Right lung (tissue), 5 donors: Measurements from ENCODE around the gene ACACB. TPM values are rescaled to one million over a fixed set of nuclear protein-coding genes. Genes with fewer than 3 reads are reported as not detected.

ENCODE experiments used
- DNase-seq, 2 donors: peaks; one replicate each; pipeline ENCODE4 v3.0.0-alpha.2; 2013
- polyA plus RNA-seq, 5 donors: library from polyadenylated mRNA; unstranded; fragments of 120-200 nt; gene quantifications; one replicate each; pipeline versions ENCODE4 v1.2.1 to v1.2.3, GENCODE V29; 2013; ENCODE audit warnings: inconsistent platforms in 1 of 5, low replicate concordance in 1 of 5; ENCODE audit not compliant: insufficient read length in 5 of 5, insufficient read depth in 1 of 5

The ACACB gene
- polyA plus RNA-seq, 5 donors, result 9.9 to 15.2 (median 13.7) TPM

GRCh38 chr12:109301643-109302168 is 185.3 kb downstream of the ACACB start:
- no peak for DNase-seq

DNA sequence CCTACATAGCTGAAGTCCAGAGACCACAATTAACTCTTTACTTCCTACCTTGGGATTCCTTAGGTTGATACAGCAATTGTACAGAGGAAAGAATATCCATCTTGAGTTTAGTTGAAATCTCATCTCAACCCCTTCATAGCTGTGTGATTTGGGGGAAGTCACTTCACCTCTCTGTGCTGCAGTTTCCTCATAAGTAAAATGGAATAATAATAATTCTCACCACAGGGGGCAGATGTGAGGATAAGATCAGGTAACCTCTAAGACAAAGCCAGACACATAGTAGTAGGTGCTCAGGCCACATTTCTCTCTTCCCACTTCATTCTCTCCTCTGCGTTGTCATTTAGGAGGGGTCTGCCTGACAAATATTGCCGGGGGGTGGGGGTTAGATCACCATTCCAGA is 186.0 kb downstream of the ACACB start:
- DNase-seq, result no peak

GRCh38 chr12:109302770-109303169 is 186.4 kb downstream of the ACACB start:
- DNase-seq, result no peak

- DNase-seq, result no peak
These were observed 188.1 kb downstream of the ACACB start for GRCh38 chr12:109304485-109304884.

DNA sequence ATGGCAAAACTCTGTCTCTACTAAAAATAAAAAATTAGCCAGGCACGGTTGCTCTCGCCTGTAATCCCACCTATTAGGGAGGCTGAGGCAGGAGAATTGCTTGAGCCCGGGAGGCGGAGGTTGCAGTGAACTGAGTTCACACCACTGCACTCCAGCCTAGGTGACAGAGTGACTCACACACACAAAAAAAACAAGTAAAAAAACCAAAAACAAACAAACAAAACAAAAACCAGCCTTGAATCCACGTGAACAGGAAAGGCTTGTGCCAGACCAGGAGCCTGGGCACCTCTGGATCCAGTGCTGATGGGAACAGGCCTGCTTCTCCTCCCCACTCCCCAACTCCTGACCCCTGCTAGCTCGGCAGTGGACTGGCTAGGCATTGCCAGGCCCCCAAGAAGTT is 189.2 kb downstream of the ACACB start:
- no peak for DNase-seq

DNA sequence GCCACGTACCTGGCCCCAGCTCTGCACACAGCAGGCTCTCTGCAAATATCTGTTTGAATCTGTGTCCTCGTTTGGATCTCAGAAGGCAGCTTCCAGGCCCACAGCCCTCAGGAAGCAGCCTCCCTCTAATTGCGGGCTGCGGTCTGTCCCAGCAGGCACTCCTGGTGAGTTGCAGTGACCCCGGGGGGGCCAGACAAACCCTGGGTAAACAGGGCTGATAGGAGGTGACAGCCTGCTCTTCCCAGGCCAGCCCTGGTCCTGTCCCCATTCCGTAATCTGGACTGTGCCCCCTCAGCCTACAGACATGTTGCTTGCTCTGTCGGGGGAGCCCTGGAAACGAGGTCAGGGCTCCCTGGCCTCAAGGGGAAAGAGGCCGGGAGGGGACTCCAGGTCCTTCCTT is 190.7 kb downstream of the ACACB start:
- DNase-seq, result no peak

- DNase-seq, result no peak
These were observed 192.4 kb downstream of the ACACB start, which contains the start of gene FOXN4 for GRCh38 chr12:109308534-109309380. Gene FOXN4, minus strand, starts transcription at chr12:109309284. Its CDS starts 963 bp downstream, at chr12:109308321.

GRCh38 chr12:109309381-109310246 is 193.2 kb downstream of the ACACB start:
- DNase-seq, result no peak

DNA sequence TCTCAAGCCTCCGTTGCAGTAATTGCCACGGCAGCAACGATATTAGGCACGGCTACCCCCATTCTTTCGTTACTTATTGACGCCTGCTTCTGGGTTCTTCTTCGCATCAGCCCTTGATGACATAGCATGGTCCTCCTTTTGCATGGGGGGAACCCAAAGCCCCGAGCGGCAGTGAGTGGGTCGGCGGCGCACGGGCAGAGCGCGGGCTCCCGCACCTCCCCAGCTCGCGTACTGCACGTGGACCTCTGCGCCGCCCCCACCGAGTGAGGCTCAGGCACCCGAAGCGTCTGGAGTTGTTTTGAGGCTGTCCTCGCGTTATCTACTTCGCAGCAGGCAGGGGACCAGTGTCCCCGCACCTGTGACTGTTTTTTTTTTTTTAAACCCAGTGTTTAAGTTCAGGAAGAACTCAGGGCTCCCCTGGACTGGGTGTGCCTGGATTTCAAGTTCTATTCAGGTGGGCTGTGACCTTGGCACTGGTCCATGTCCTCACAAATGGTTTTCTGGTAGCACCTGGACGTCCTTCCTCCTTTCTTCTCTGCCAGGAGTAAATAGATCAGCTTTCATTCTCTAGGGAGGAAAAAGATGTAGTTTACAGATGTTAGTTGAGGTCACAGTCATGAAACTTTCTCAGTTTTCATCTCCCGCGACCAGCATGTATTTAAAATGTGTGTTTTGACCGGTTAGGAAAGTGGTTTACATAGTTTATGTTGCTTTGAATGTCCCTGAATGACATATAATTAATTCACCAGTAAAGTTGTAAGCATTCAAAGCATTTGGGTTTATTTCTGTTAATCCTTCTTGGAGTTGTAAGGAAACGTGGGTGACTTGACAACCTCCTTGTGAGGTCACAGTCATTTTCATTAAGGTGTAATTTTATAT is 194.1 kb downstream of the ACACB start:
- no peak for DNase-seq

Other genes with a start within 250 kb of the ACACB start
- not detected for gene DAO, start 236.5 kb upstream of the ACACB start, polyA plus RNA-seq
- under 1 TPM; 0.04 to 0.28 (median 0.08) TPM for gene SVOP, start 95.5 kb upstream of the ACACB start, polyA plus RNA-seq
- gene USP30, start 64.0 kb upstream of the ACACB start, polyA plus RNA-seq, result 10 to 100 TPM; 20.2 to 29.3 (median 24.6) TPM
- 10 to 100 TPM; 27.1 to 33.3 (median 28.2) TPM for gene ALKBH2, start 23.1 kb upstream of the ACACB start, polyA plus RNA-seq
- 10 to 100 TPM; 45.4 to 57.4 (median 48.4) TPM for gene UNG, start 19.0 kb upstream of the ACACB start, polyA plus RNA-seq
- gene FOXN4, start 192.7 kb downstream of the ACACB start, polyA plus RNA-seq, result 1 to 10 TPM in 3 of 5 donors, under 1 TPM in 2; 0.33 to 1.8 (median 1.1) TPM
- 1 to 10 TPM in 1 of 5 donors, under 1 TPM in 4; 0.13 to 1.1 (median 0.26) TPM for gene MYO1H, start 231.3 kb downstream of the ACACB start, polyA plus RNA-seq